IPS-NIHi11 (cell line): ENCODE data around the gene ITGAL.

Experiments
- DNase-seq: peaks from one replicate; pipeline ENCODE4 v3.0.0; 2012; ENCODE audit warnings: mixed read lengths, low spot score

Gene ITGAL

GRCh38 chr16:30541502-30542329 lies 69.2 kb downstream of the ITGAL start:
- DNase-seq, result no peak

GRCh38 chr16:30543067-30543466 lies 70.5 kb downstream of the ITGAL start:
- DNase-seq, result no peak

- no peak for DNase-seq
Measured at GRCh38 chr16:30546115-30546514, 73.6 kb downstream of the ITGAL start.

GRCh38 chr16:30548416-30549253 lies 76.1 kb downstream of the ITGAL start:
- no peak for DNase-seq

GRCh38 chr16:30551781-30552180 lies 79.2 kb downstream of the ITGAL start:
- DNase-seq, result no peak

GRCh38 chr16:30552956-30553355 lies 80.4 kb downstream of the ITGAL start:
- no peak for DNase-seq

- DNase-seq, result no peak
Measured at GRCh38 chr16:30553393-30553899, 80.9 kb downstream of the ITGAL start.

- no peak for DNase-seq
Measured at GRCh38 chr16:30554557-30555314, 82.2 kb downstream of the ITGAL start.

GRCh38 chr16:30555315-30556124 lies 83.0 kb downstream of the ITGAL start:
- DNase-seq, result no peak

GRCh38 chr16:30556125-30556473 lies 83.6 kb downstream of the ITGAL start:
- no peak for DNase-seq

GRCh38 chr16:30557707-30557956 lies 85.1 kb downstream of the ITGAL start:
- no peak for DNase-seq

- peak; percentile 93 for DNase-seq
Measured at GRCh38 chr16:30557957-30558788, 85.6 kb downstream of the ITGAL start, which contains the start of gene ZNF764. Gene ZNF764 (minus strand): TSS chr16:30558374. CDS start chr16:30558182, 192 bp downstream.

GRCh38 chr16:30558789-30559377 lies 86.3 kb downstream of the ITGAL start:
- DNase-seq, result no peak

GRCh38 chr16:30559690-30560089 lies 87.1 kb downstream of the ITGAL start:
- no peak for DNase-seq

- no peak for DNase-seq
Measured at GRCh38 chr16:30561089-30561816, 88.7 kb downstream of the ITGAL start.

- no peak for DNase-seq
Measured at GRCh38 chr16:30562021-30562420, 89.5 kb downstream of the ITGAL start.

- no peak for DNase-seq
Measured at GRCh38 chr16:30565526-30565925, 93.0 kb downstream of the ITGAL start.

- DNase-seq, result no peak
Measured at GRCh38 chr16:30565984-30566383, 93.4 kb downstream of the ITGAL start.

GRCh38 chr16:30566531-30566930 lies 94.0 kb downstream of the ITGAL start:
- no peak for DNase-seq
